KMS-11 (cell line): ENCODE data around the gene TUFM.

Experiments used
- H2AFZ ChIP-seq: fragments of 200-600 bp; sonication (generic); 2 replicates; pipeline ENCODE4 v1.6.1; 2016; ENCODE audit warnings: antibody characterized with exemption, mixed run types, low read depth
- H3K27ac ChIP-seq: fragments of 200-600 bp; sonication (generic); 2 replicates; pipeline ENCODE4 v1.6.1; 2016; ENCODE audit warnings: mild to moderate bottlenecking, mixed run types
- H3K27me3 ChIP-seq: fragments of 200-600 bp; sonication (generic); 2 replicates; pipeline ENCODE4 v1.6.1; 2017; ENCODE audit warnings: mild to moderate bottlenecking, low read depth, mixed run types, moderate library complexity; ENCODE audit not compliant: insufficient read depth
- H3K36me3 ChIP-seq: fragments of 200-600 bp; sonication (generic); 2 replicates; pipeline ENCODE4 v1.6.1; 2017; ENCODE audit warnings: mild to moderate bottlenecking, mixed run types; ENCODE audit not compliant: insufficient read depth
- H3K4me1 ChIP-seq: fragments of 200-600 bp; sonication (generic); 2 replicates; pipeline ENCODE4 v1.6.1; 2016; ENCODE audit warnings: mild to moderate bottlenecking, low read depth, mixed run types; ENCODE audit not compliant: poor library complexity, severe bottlenecking
- H3K4me2 ChIP-seq: fragments of 200-600 bp; sonication (generic); 2 replicates; pipeline ENCODE4 v1.7.0; 2016; ENCODE audit warnings: mild to moderate bottlenecking, mixed run types
- H3K4me3 ChIP-seq: fragments of 200-600 bp; sonication (generic); IDR thresholded peaks from 2 replicates; pipeline ENCODE4 v1.6.1; 2017; ENCODE audit warnings: low read depth, low read length, mixed read lengths; ENCODE audit not compliant: insufficient read depth
- H3K79me2 ChIP-seq: fragments of 200-600 bp; sonication (generic); 2 replicates; pipeline ENCODE4 v1.6.1; 2016; ENCODE audit warnings: low read depth, mixed run types; ENCODE audit not compliant: insufficient read depth
- H3K9ac ChIP-seq: fragments of 200-600 bp; sonication (generic); 2 replicates; pipeline ENCODE4 v1.6.1; 2016; ENCODE audit warnings: mild to moderate bottlenecking, mixed run types
- H4K20me1 ChIP-seq: fragments of 200-600 bp; sonication (generic); 2 replicates; pipeline ENCODE4 v1.6.1; 2016; ENCODE audit warnings: mild to moderate bottlenecking, mixed run types; ENCODE audit not compliant: insufficient read depth
- TF ChIP-seq, protein P1 (sequence below): fragments of 200-600 bp; sonication (generic); conservative IDR thresholded peaks from 2 replicates; pipeline ENCODE4 v1.6.1; 2017; ENCODE audit warnings: low read depth, mild to moderate bottlenecking, antibody characterized with exemption, low read length, moderate library complexity, mixed read lengths

The TUFM gene

GRCh38 chr16:28838558-28838918, 7.6 kb downstream of the TUFM start:
- Histone ChIP-seq H4K20me1 (no peaks in the 10 kb centered on the region; the same call in 1 of the 2 replicates), H3K79me2 (peaks cover 3% of the 10 kb centered on the region; the same call in 1 of the 2 replicates), H3K4me2 (no peak overlapping the region), H3K9ac (no peak overlapping the region), H3K4me3 (no peak overlapping the region), H3K4me1 (no peaks in the 10 kb centered on the region), H3K27me3 (no peaks in the 10 kb centered on the region), H3K27ac (no peak overlapping the region), H3K36me3 (peaks cover 11% of the 10 kb centered on the region; the same call in 1 of the 2 replicates), H2AFZ (no peak overlapping the region)
- TF ChIP-seq, protein P1, sequence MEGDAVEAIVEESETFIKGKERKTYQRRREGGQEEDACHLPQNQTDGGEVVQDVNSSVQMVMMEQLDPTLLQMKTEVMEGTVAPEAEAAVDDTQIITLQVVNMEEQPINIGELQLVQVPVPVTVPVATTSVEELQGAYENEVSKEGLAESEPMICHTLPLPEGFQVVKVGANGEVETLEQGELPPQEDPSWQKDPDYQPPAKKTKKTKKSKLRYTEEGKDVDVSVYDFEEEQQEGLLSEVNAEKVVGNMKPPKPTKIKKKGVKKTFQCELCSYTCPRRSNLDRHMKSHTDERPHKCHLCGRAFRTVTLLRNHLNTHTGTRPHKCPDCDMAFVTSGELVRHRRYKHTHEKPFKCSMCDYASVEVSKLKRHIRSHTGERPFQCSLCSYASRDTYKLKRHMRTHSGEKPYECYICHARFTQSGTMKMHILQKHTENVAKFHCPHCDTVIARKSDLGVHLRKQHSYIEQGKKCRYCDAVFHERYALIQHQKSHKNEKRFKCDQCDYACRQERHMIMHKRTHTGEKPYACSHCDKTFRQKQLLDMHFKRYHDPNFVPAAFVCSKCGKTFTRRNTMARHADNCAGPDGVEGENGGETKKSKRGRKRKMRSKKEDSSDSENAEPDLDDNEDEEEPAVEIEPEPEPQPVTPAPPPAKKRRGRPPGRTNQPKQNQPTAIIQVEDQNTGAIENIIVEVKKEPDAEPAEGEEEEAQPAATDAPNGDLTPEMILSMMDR, result no peak

DNA sequence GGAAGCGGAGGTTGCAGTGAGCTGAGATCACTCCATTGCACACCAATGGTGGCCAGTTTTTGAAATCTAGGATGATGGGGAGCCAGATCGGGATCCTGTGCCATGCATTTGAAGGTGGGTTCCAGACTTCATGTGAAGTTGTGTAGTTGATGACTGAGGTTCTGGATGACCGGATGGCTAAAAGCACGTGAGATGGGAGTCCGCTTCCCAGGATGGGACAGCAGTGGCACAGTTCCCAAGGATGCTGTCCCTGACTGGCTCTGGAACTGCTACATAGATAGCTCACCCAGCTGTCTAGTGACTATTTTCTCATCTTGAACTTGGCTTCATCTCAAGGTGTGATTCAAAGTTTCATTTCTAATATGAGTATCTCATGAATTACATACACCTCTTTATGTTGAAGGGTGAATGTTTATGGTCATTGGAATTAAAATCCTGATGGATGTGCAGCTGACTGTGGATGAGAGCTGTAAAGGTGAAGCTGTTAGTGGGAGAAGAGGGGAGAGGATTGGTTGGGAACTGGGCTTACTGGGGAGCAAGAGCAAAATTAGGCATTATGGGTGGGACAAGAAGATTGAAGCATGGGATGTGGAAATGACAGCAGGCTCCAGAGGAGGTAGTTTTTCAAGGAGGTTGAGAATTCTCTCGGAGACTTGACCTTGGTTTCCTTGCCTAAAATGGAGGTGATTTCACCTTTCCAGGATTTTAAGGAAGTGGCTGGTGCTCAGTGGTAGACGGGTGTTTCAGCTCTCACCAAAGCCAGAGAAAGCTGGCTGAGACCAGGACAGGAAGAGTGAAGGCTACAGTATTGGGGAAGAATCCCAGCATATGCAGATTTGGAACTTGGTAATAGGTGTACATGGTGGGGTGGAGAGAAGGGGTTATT, 8.2 kb downstream of the TUFM start:
- no peaks in the 10 kb centered on the region for H3K27me3 ChIP-seq
- peaks cover 13% of the 10 kb centered on the region; the same call in 1 of the 2 replicates for H3K36me3 ChIP-seq
- no peaks in the 10 kb centered on the region; the same call in 1 of the 2 replicates for H4K20me1 ChIP-seq
- no peak overlapping the region for H3K4me2 ChIP-seq
- no peak overlapping the region for H3K27ac ChIP-seq
- TF ChIP-seq, protein P1, result no peak
- no peak overlapping the region for H3K4me3 ChIP-seq
- no peak overlapping the region for H3K9ac ChIP-seq
- no peaks in the 10 kb centered on the region for H3K79me2 ChIP-seq
- H2AFZ ChIP-seq, result no peak overlapping the region
- no peaks in the 10 kb centered on the region for H3K4me1 ChIP-seq

DNA sequence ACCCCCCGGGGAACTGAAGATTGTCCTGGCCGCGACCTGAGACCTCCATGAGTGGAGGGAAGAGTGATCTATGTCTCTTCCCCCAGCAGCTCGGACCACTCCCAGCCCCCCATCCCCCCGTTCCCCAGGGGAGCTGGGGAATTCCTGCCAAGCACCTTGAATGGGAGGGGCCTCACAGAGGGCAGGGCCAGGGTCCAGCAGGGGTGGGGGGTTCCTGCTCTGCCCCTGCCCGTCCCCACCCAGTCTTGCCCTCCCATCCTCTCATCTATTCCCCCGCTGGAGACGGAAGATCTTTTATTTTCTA, 9.4 kb downstream of the TUFM start:
- TF ChIP-seq, protein P1, result no peak
- no peak overlapping the region for H3K27ac ChIP-seq

GRCh38 chr16:28835864-28836760, 10.0 kb downstream of the TUFM start:
- H3K27ac ChIP-seq, result no peak overlapping the region
- no peaks in the 10 kb centered on the region for H3K27me3 ChIP-seq
- H3K79me2 ChIP-seq, result no peaks in the 10 kb centered on the region
- no peaks in the 10 kb centered on the region for H3K4me1 ChIP-seq
- no peak overlapping the region for H3K4me2 ChIP-seq
- no peak overlapping the region for H3K9ac ChIP-seq
- no peak overlapping the region for H3K4me3 ChIP-seq
- TF ChIP-seq, protein P1, result no peak
- H2AFZ ChIP-seq, result no peak overlapping the region
- H4K20me1 ChIP-seq, result no peaks in the 10 kb centered on the region
- peaks cover 21% of the 10 kb centered on the region; the same call in 1 of the 2 replicates for H3K36me3 ChIP-seq

More for the DNA sequence above, 9.4 kb downstream of the TUFM start:
- no peaks in the 10 kb centered on the region for H3K4me1 ChIP-seq
- H4K20me1 ChIP-seq, result no peaks in the 10 kb centered on the region
- no peaks in the 10 kb centered on the region for H3K27me3 ChIP-seq
- H3K9ac ChIP-seq, result no peak overlapping the region
- peaks cover 21% of the 10 kb centered on the region; the same call in 1 of the 2 replicates for H3K36me3 ChIP-seq
- H2AFZ ChIP-seq, result no peak overlapping the region
- H3K4me2 ChIP-seq, result no peak overlapping the region
- H3K4me3 ChIP-seq, result no peak overlapping the region
- H3K79me2 ChIP-seq, result no peaks in the 10 kb centered on the region
